K562 (cell line): ENCODE results near the gene ZNF346. TPM values are rescaled to one million over a fixed set of nuclear protein-coding genes. Genes with fewer than 3 reads are reported as not detected.
A peak's percentile ranks its signal among the peaks of the same experiment; 100 is the strongest.

ENCODE experiments used
- ASH1L ChIP-seq: fragments of 450-650 bp; IDR thresholded peaks from 2 replicates; pipeline ENCODE4 v1.6.1; 2018; ENCODE audit warnings: borderline replicate concordance, mild to moderate bottlenecking, low read depth; ENCODE audit not compliant: partially characterized antibody
- BCOR ChIP-seq: fragments of 450-650 bp; IDR thresholded peaks from 2 replicates; pipeline ENCODE4 v1.6.1; 2016
- BHLHE40 ChIP-seq: IDR thresholded peaks from 2 replicates; pipeline ENCODE4 v1.6.1; 2011; ENCODE audit warnings: low read length, improper control_type of control experiment
- CHD1 ChIP-seq: fragments of 200-600 bp; sonication (generic); IDR thresholded peaks from one replicate; pipeline ENCODE4 v1.6.1; 2012; ENCODE audit warnings: mild to moderate bottlenecking, moderate library complexity, low read length, inconsistent platforms
- ESRRA ChIP-seq: fragments of 450-650 bp; IDR thresholded peaks from 2 replicates; pipeline ENCODE4 v1.6.1; 2014; ENCODE audit warnings: low read depth, mild to moderate bottlenecking, moderate library complexity, borderline replicate concordance
- FUS ChIP-seq: fragments of 200-400 bp; formaldehyde crosslinking; optimal IDR thresholded peaks from 2 replicates; pipeline ENCODE3; 2017; ENCODE audit warnings: low read depth, low read length
- JUNB ChIP-seq: fragments of 450-650 bp; formaldehyde crosslinking; conservative IDR thresholded peaks from 2 replicates; pipeline ENCODE4 v1.4.0; 2020; ENCODE audit warnings: mild to moderate bottlenecking
- LEF1 ChIP-seq: fragments of 450-650 bp; IDR thresholded peaks from 2 replicates; pipeline ENCODE4 v1.6.1; 2016; ENCODE audit warnings: mild to moderate bottlenecking
- MBD2 ChIP-seq: sonication (generic); IDR thresholded peaks from 2 replicates; pipeline ENCODE4 v1.6.1; 2016; ENCODE audit warnings: low read depth, borderline replicate concordance
- NFRKB ChIP-seq: fragments of 450-650 bp; IDR thresholded peaks from 2 replicates; pipeline ENCODE4 v1.6.1; 2016; ENCODE audit warnings: low read depth
- NR3C1 ChIP-seq: sonication (generic); formaldehyde crosslinking; IDR thresholded peaks from 2 replicates; pipeline ENCODE4 v1.8.1; 2022; ENCODE audit warnings: missing genetic modification reagents
- SMAD4 ChIP-seq: fragments of 250-450 bp; sonication (Bioruptor Pico); conservative IDR thresholded peaks from 2 replicates; pipeline ENCODE4 v1.8.0; 2021; ENCODE audit warnings: inconsistent platforms, mild to moderate bottlenecking, moderate library complexity
- SMARCE1 ChIP-seq: fragments of 450-650 bp; IDR thresholded peaks from 2 replicates; pipeline ENCODE4 v1.7.1; 2016; ENCODE audit warnings: mild to moderate bottlenecking
- ZBED1 ChIP-seq: IDR thresholded peaks from 2 replicates; pipeline ENCODE4 v1.6.1; 2014
- ZEB2 ChIP-seq: fragments of 450-650 bp; IDR thresholded peaks from 2 replicates; pipeline ENCODE4 v1.6.1; 2016
- ZFP1 ChIP-seq: fragments of 450-650 bp; formaldehyde crosslinking; IDR thresholded peaks from 2 replicates; pipeline ENCODE4 v1.4.0; 2020; ENCODE audit warnings: mild to moderate bottlenecking, mixed read lengths
- ZNF197 ChIP-seq: fragments of 200-800 bp; sonication (Bioruptor generic); IDR thresholded peaks from 2 replicates; pipeline ENCODE4 v1.6.1; 2016; ENCODE audit warnings: low read depth, missing genetic modification characterization, missing compliant biosample characterization
- ZNF282 ChIP-seq: sonication (generic); formaldehyde crosslinking; IDR thresholded peaks from 2 replicates; pipeline ENCODE4 v1.8.1; 2023; ENCODE audit warnings: missing genetic modification reagents
- polyA plus RNA-seq, 8 experiments: library from polyadenylated mRNA; depleted of rRNA in 4 of 8; stranded (reverse) in 5 of 8; unstranded in 3 of 8; fragments of >200 nt; fragmentation: Nextera tagmentation in 2 of 8; fragmentation: Illumina TruSeq in 1 of 8; extraction: Ambion mirVana in 2 of 8; extraction: Trizol in 1 of 8; gene quantifications; 2 replicates each; pipeline versions ENCODE4 v1.2.1 to v1.2.3, GENCODE V29; 2011 to 2014; ENCODE audit warnings: inconsistent platforms in 1 of 8, missing spikeins in 1 of 8
- total RNA-seq, 7 experiments: library from RNA; depleted of rRNA in 6 of 7; stranded (reverse); fragments of >200 nt in 6 of 7; fragmentation: Illumina TruSeq in 2 of 7; extraction: Trizol in 2 of 7; gene quantifications; 2 replicates each; pipeline versions ENCODE4 v1.2.1 to v1.2.3, GENCODE V29; 2011 to 2021; ENCODE audit warnings: low replicate concordance in 1 of 7
- TF ChIP-seq, protein P1 (sequence below): fragments of 250-450 bp; sonication (Bioruptor Pico); IDR thresholded peaks from 2 replicates; pipeline ENCODE4 v1.4.0; 2020
- TF ChIP-seq, protein P2 (sequence below): fragments of 450-650 bp; IDR thresholded peaks from 2 replicates; pipeline ENCODE4 v1.6.1; 2016; ENCODE audit warnings: mild to moderate bottlenecking
- TF ChIP-seq, protein P3 (sequence below): sonication (generic); formaldehyde crosslinking; IDR thresholded peaks from 2 replicates; pipeline ENCODE4 v1.9.0; 2022; ENCODE audit warnings: mild to moderate bottlenecking, missing genetic modification reagents

ZNF346 gene
- total and polyA plus RNA-seq, 9 of the 15 experiments (the other 6 are each of a cell fraction or from before 2014, with no cell fraction given): 5.0 to 25.1 (median 20.1) TPM

DNA sequence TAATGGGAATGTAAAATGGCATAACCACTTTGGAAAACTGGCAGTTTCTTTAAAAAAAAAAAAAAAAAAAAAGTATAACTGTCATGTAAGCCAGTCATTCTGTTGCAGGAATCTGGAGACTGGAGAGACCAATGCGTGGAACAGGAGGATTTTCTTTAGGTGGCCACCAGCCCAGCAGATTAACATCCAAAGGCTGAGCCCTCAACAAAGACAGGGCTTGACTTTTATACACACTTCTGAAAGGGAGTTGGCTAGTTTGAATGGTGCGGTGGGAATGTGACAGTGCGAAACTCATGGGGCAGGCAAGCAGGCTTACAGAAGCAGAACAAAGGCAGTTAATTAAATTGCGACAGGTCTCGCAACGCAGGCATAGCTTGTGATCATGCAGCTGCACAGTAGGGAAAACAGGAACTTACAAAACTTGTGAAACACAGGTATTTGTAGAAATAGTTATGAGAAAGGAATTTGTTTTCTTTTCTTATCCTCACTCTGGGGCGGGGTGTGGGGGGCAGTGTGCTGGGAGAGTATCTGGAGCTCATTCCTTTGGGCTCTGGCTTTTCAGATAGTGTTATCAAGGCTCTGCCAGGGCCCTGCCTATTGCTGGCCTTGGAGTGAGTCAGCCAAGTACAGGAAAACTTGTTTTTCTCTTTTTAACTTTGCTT is 27.9 kb upstream of the ZNF346 start (continued):
- TF ChIP-seq ZNF197 (CRISPR knock-in tag): peak; percentile 68; the same call in 1 of the 2 replicates
- no peak for TF ChIP-seq ZFP1 (CRISPR knock-in tag)
- peak; percentile 71 for TF ChIP-seq MBD2
- peak; percentile 90 for TF ChIP-seq LEF1
- TF ChIP-seq CHD1: no peak
- TF ChIP-seq ZBED1: peak; percentile 55; the same call in 1 of the 2 replicates
- TF ChIP-seq ASH1L: no peak
- TF ChIP-seq BCOR: no peak
- no peak for TF ChIP-seq ZNF282 (CRISPR knock-in tag)
- TF ChIP-seq SMAD4 (CRISPR knock-in tag): peak; percentile 91
- no peak for TF ChIP-seq FUS
- TF ChIP-seq, protein P1, sequence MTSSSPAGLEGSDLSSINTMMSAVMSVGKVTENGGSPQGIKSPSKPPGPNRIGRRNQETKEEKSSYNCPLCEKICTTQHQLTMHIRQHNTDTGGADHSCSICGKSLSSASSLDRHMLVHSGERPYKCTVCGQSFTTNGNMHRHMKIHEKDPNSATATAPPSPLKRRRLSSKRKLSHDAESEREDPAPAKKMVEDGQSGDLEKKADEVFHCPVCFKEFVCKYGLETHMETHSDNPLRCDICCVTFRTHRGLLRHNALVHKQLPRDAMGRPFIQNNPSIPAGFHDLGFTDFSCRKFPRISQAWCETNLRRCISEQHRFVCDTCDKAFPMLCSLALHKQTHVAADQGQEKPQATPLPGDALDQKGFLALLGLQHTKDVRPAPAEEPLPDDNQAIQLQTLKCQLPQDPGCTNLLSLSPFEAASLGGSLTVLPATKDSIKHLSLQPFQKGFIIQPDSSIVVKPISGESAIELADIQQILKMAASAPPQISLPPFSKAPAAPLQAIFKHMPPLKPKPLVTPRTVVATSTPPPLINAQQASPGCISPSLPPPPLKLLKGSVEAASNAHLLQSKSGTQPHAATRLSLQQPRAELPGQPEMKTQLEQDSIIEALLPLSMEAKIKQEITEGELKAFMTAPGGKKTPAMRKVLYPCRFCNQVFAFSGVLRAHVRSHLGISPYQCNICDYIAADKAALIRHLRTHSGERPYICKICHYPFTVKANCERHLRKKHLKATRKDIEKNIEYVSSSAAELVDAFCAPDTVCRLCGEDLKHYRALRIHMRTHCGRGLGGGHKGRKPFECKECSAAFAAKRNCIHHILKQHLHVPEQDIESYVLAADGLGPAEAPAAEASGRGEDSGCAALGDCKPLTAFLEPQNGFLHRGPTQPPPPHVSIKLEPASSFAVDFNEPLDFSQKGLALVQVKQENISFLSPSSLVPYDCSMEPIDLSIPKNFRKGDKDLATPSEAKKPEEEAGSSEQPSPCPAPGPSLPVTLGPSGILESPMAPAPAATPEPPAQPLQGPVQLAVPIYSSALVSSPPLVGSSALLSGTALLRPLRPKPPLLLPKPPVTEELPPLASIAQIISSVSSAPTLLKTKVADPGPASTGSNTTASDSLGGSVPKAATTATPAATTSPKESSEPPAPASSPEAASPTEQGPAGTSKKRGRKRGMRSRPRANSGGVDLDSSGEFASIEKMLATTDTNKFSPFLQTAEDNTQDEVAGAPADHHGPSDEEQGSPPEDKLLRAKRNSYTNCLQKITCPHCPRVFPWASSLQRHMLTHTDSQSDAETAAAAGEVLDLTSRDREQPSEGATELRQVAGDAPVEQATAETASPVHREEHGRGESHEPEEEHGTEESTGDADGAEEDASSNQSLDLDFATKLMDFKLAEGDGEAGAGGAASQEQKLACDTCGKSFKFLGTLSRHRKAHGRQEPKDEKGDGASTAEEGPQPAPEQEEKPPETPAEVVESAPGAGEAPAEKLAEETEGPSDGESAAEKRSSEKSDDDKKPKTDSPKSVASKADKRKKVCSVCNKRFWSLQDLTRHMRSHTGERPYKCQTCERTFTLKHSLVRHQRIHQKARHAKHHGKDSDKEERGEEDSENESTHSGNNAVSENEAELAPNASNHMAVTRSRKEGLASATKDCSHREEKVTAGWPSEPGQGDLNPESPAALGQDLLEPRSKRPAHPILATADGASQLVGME (CRISPR knock-in tag): 0 out of 2 replicates have a peak, but pooled peaks have one; percentile 42
- TF ChIP-seq NR3C1: no peak
- peak; percentile 31; the same call in 1 of the 2 replicates for TF ChIP-seq ESRRA
- TF ChIP-seq SMARCE1: peak; percentile 100
- TF ChIP-seq JUNB (CRISPR knock-in tag): no peak
- TF ChIP-seq NFRKB: no peak
- no peak; the same call in none of the 2 replicates for TF ChIP-seq BHLHE40
- TF ChIP-seq ZEB2: peak; percentile 95
- TF ChIP-seq, protein P2, sequence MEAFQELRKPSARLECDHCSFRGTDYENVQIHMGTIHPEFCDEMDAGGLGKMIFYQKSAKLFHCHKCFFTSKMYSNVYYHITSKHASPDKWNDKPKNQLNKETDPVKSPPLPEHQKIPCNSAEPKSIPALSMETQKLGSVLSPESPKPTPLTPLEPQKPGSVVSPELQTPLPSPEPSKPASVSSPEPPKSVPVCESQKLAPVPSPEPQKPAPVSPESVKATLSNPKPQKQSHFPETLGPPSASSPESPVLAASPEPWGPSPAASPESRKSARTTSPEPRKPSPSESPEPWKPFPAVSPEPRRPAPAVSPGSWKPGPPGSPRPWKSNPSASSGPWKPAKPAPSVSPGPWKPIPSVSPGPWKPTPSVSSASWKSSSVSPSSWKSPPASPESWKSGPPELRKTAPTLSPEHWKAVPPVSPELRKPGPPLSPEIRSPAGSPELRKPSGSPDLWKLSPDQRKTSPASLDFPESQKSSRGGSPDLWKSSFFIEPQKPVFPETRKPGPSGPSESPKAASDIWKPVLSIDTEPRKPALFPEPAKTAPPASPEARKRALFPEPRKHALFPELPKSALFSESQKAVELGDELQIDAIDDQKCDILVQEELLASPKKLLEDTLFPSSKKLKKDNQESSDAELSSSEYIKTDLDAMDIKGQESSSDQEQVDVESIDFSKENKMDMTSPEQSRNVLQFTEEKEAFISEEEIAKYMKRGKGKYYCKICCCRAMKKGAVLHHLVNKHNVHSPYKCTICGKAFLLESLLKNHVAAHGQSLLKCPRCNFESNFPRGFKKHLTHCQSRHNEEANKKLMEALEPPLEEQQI: peak; percentile 87; the same call in 1 of the 2 replicates
- TF ChIP-seq, protein P3, sequence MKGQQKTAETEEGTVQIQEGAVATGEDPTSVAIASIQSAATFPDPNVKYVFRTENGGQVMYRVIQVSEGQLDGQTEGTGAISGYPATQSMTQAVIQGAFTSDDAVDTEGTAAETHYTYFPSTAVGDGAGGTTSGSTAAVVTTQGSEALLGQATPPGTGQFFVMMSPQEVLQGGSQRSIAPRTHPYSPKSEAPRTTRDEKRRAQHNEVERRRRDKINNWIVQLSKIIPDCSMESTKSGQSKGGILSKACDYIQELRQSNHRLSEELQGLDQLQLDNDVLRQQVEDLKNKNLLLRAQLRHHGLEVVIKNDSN (CRISPR knock-in tag): no peak
